Cardiac muscle cell (in vitro differentiated cells and primary cell): ENCODE results near the gene CCDC40. TPM values are rescaled to one million over a fixed set of nuclear protein-coding genes. Genes with fewer than 3 reads are reported as not detected.

Experiments
- DNase-seq, 2 donors: peaks; one replicate each; pipeline versions ENCODE4 v3.0.0 to v3.0.0-alpha.2; 2010 to 2017; ENCODE audit warnings: low read depth in 1 of 2, low spot score in 1 of 2
- H3K27ac ChIP-seq: fragments of 200-600 bp; sonication (generic); 2 replicates; pipeline ENCODE4 v1.5.1; 2016
- H3K27me3 ChIP-seq: fragments of 200-600 bp; sonication (generic); 2 replicates; pipeline ENCODE4 v1.6.0; 2016; ENCODE audit warnings: control low read depth
- H3K36me3 ChIP-seq: fragments of 200-600 bp; sonication (generic); 2 replicates; pipeline ENCODE4 v1.5.1; 2016; ENCODE audit warnings: control low read depth
- H3K4me1 ChIP-seq: fragments of 200-600 bp; sonication (generic); 2 replicates; pipeline ENCODE4 v1.8.1; 2017; ENCODE audit warnings: low read depth, mild to moderate bottlenecking, mixed run types
- H3K4me3 ChIP-seq: fragments of 200-600 bp; sonication (generic); 2 replicates; pipeline ENCODE4 v1.5.1; 2016; ENCODE audit warnings: mild to moderate bottlenecking
- H3K9me3 ChIP-seq: fragments of 200-600 bp; sonication (generic); 2 replicates; pipeline ENCODE4 v1.5.1; 2017; ENCODE audit warnings: low read depth, mild to moderate bottlenecking, control low read depth
- CTCF ChIP-seq: IDR thresholded peaks from 2 replicates; pipeline ENCODE4 v1.5.1; 2012; ENCODE audit warnings: low read depth, mild to moderate bottlenecking, low read length
- polyA plus RNA-seq: library from polyadenylated mRNA; unstranded; fragments of >200 nt; fragmentation: Nextera tagmentation; extraction: Ambion mirVana; gene quantifications from 2 replicates; pipeline ENCODE4 v1.2.1, GENCODE V29; 2016
- total RNA-seq: library from RNA; depleted of rRNA; stranded (reverse); fragments of >200 nt; gene quantifications from 2 replicates; pipeline ENCODE4 v1.2.3, GENCODE V29; 2016

Gene CCDC40
- total and polyA plus RNA-seq, 2 experiments from 2014 or later = 11.3 to 12.2 TPM

GRCh38 chr17:80122926-80123505, 86.6 kb downstream of the CCDC40 start:
- no peak overlapping the region for H3K4me3 ChIP-seq
- no peaks in the 10 kb centered on the region for H3K9me3 ChIP-seq
- H3K27ac ChIP-seq = no peak overlapping the region
- no peaks in the 10 kb centered on the region for H3K27me3 ChIP-seq
- no peaks in the 10 kb centered on the region for H3K36me3 ChIP-seq
- no peak for TF ChIP-seq CTCF
- DNase-seq = no peak
- H3K4me1 ChIP-seq = no peaks in the 10 kb centered on the region

- H3K4me1 ChIP-seq = no peaks in the 10 kb centered on the region
- H3K27me3 ChIP-seq = no peaks in the 10 kb centered on the region
- H3K4me3 ChIP-seq = no peak overlapping the region
- no peak for TF ChIP-seq CTCF
- no peak overlapping the region for H3K27ac ChIP-seq
- peak in 1 of 2 donors; percentile 24 for DNase-seq
- H3K9me3 ChIP-seq = no peaks in the 10 kb centered on the region
- no peaks in the 10 kb centered on the region for H3K36me3 ChIP-seq
Observed at GRCh38 chr17:80123791-80124190, 87.3 kb downstream of the CCDC40 start.

GRCh38 chr17:80124351-80124981, 88.0 kb downstream of the CCDC40 start:
- no peaks in the 10 kb centered on the region for H3K4me1 ChIP-seq
- H3K27me3 ChIP-seq = no peaks in the 10 kb centered on the region
- H3K4me3 ChIP-seq = no peak overlapping the region
- no peaks in the 10 kb centered on the region for H3K36me3 ChIP-seq
- peak; percentile 52 for TF ChIP-seq CTCF
- H3K27ac ChIP-seq = no peak overlapping the region
- no peaks in the 10 kb centered on the region for H3K9me3 ChIP-seq
- peak; percentile 49 to 73 for DNase-seq

GRCh38 chr17:80125656-80126448, 89.4 kb downstream of the CCDC40 start:
- Histone ChIP-seq H3K27me3 (no peaks in the 10 kb centered on the region), H3K4me1 (no peaks in the 10 kb centered on the region), H3K36me3 (no peaks in the 10 kb centered on the region), H3K27ac (no peak overlapping the region), H3K9me3 (no peaks in the 10 kb centered on the region), H3K4me3 (no peak overlapping the region)
- TF ChIP-seq CTCF = no peak
- peak in 1 of 2 donors; percentile 94 for DNase-seq

- H3K27ac ChIP-seq = no peak overlapping the region
Observed at GRCh38 chr17:80126449-80126715, 89.9 kb downstream of the CCDC40 start.

More at GRCh38 chr17:80126449-80126715, 89.9 kb downstream of the CCDC40 start:
- Histone ChIP-seq H3K9me3 (no peaks in the 10 kb centered on the region), H3K4me3 (no peak overlapping the region), H3K4me1 (no peaks in the 10 kb centered on the region), H3K36me3 (no peaks in the 10 kb centered on the region), H3K27me3 (no peaks in the 10 kb centered on the region)
- no peak for TF ChIP-seq CTCF
- no peak for DNase-seq
